ENCODE data around the gene COX7A2. TPM values are rescaled to one million over a fixed set of nuclear protein-coding genes. Genes with fewer than 3 reads are reported as not detected.

Gene COX7A2
- total RNA-seq, 1 donor from 2014 or later: 360 TPM

DNA sequence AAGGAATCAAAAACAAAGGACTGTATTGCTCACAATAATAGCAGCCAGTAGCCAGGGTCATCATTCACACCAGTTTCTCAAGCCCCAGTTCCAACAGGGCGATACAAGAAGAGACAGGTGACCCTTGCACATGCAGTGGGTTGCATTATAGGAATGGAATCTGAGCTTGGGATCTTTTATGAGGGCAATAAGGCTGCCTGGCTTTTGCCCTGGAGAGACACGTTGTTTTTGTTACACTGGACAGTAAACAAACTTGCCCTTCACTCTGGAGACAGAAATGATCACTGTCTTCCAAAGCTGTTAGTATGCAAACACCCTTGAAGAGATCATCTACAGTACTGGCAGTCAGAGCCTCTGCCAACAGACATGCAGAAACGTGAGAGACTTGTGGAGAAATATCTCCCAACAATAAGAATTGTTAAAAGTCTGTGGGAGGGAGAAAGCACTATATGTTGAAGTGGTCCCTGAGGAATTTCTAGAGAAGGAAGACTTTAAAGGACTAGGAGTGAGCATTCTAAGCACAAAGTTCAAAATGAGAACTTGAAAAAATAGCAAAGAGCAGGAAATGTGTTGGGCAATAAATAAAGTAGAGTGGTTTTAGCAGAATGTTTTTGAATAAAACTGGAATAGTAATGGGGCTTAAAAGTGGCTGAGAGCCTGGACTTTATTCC lies 31.5 kb downstream of the COX7A2 start:
- TF ChIP-seq, protein P1, sequence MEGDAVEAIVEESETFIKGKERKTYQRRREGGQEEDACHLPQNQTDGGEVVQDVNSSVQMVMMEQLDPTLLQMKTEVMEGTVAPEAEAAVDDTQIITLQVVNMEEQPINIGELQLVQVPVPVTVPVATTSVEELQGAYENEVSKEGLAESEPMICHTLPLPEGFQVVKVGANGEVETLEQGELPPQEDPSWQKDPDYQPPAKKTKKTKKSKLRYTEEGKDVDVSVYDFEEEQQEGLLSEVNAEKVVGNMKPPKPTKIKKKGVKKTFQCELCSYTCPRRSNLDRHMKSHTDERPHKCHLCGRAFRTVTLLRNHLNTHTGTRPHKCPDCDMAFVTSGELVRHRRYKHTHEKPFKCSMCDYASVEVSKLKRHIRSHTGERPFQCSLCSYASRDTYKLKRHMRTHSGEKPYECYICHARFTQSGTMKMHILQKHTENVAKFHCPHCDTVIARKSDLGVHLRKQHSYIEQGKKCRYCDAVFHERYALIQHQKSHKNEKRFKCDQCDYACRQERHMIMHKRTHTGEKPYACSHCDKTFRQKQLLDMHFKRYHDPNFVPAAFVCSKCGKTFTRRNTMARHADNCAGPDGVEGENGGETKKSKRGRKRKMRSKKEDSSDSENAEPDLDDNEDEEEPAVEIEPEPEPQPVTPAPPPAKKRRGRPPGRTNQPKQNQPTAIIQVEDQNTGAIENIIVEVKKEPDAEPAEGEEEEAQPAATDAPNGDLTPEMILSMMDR (IDR thresholded peaks at IDR 0.05): no peak
- Histone ChIP-seq H3K36me3 (no peaks in the 10 kb centered on the region), H3K4me1 (peaks cover 0 to 15% of the 10 kb centered on the region in 2 donors), H3K4me3 (no peak overlapping the region), H3K9me3 (no peaks in the 10 kb centered on the region), H3K27me3 (no peaks in the 10 kb centered on the region), H3K27ac (no peak overlapping the region)
- no peak for DNase-seq (ENCODE audit: low spot score in 2 of 2)
- intact Hi-C loops (cut with DNase I): loop anchor here (2.0 kb wide), 2 partner anchors 19 to 1473 kb away; no protein-coding TSS in a partner anchor

DNA sequence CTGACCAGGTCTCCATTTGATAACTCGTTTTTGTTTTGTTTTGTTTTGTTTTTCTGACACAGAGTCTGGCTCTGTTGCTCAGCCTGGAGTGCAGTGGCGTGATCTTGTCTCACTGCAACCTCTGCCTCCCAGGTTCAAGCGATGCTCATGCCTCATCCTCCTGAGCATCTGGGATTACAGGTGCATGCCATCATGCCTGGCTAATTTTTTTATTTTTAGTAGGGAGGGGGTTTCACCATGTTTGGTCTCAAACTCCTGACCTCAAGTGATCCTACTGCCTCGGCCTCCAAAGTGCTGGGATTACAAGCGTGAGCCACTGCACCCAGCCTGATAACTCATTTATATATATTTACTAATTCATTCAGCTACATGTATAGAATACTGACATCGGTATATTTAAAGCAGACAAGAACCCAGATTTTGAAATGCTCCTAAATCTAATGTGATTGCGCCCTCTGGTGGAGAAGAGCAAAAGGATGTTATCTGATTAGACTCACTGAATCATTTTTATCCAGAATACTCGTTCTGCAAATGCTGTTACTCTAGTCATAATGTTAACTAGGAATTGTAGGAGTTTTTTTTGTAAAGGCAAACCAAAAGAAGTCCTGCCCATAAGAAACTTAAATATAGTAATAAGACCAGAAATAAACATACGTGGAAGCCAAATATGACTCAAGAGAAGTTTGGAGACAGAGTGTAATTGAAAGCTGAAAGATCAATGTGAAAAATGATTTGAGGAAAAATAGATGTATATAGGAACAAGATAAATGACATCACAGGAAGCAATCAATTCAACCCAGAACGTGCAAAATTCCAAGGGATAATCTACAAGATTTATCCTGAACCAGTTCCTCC lies 32.5 kb downstream of the COX7A2 start:
- H3K4me1 ChIP-seq: peaks cover 0 to 15% of the 10 kb centered on the region in 2 donors
- no peak overlapping the region for H3K4me3 ChIP-seq
- no peak overlapping the region for H3K27ac ChIP-seq
- intact Hi-C loops (cut with DNase I): loop anchor here (2.0 kb wide), 1 partner anchor 1472 kb away; no protein-coding TSS in a partner anchor
- no peaks in the 10 kb centered on the region for H3K36me3 ChIP-seq
- no peaks in the 10 kb centered on the region for H3K9me3 ChIP-seq
- TF ChIP-seq, protein P1 (IDR thresholded peaks at IDR 0.05): peak; percentile 55 to 82 (median 78)
- H3K27me3 ChIP-seq: no peaks in the 10 kb centered on the region
- DNase-seq (ENCODE audit: low spot score in 2 of 2): peak in 1 of 2 donors; percentile 69

GRCh38 chr6:75209184-75209723 lies 34.3 kb downstream of the COX7A2 start:
- H3K4me3 ChIP-seq: no peak overlapping the region
- no peaks in the 10 kb centered on the region for H3K36me3 ChIP-seq
- H3K27me3 ChIP-seq: no peaks in the 10 kb centered on the region
- intact Hi-C loops (cut with DNase I): loop anchor here (2.0 to 10.0 kb wide), 10 partner anchors 277 to 1684 kb away; partner anchors contain the start of genes EEF1A1 and SLC17A5
- TF ChIP-seq, protein P1 (IDR thresholded peaks at IDR 0.05): no peak
- no peak for DNase-seq (ENCODE audit: low spot score in 2 of 2)
- H3K27ac ChIP-seq: no peak overlapping the region
- no peaks in the 10 kb centered on the region for H3K9me3 ChIP-seq
- peaks cover 7 to 15% of the 10 kb centered on the region in 2 donors for H3K4me1 ChIP-seq

DNA sequence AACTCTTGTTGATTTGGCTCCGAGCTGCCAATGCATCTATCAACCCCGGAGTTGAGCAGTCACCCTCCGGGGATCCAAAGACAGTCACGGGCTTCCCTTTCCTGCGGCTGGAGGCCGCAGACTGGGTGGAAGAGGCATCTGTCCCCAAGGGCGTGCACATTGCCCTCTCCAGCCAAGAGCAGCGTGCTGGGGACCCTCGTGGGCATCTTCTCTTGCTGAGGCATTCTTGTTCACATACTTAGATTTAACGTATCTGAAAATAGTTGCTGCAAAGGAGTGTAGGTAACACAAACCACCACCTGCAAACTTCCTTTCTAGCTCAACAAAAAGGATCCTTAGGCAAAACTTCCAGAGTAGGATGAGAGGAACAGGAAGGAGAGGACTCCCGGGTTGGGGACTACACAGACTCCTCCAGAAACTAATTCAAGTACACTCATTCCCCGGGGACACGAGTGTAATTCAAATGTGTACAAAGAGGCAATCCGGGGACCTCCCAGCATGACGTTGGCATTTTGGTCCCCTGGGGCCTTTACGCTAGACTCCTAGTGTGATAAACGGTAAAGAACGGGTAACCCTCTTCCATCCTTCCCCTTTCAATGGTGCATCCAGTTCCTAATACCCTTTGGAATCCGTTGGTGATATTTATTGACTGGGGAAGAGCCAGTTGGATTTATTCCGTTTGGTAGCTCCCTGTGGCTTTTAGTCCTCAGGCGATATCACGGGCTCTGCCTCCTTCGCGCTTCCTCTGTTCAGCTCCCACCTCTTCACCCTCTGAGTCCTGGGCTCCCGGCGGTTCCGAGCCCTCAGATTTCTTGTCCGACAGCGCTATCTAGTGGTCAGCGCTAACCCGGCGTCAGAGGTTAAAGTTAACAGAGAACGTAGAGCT lies 35.1 kb downstream of the COX7A2 start:
- Histone ChIP-seq H3K27me3 (no peaks in the 10 kb centered on the region), H3K4me1 (peaks cover 7 to 19% of the 10 kb centered on the region in 2 donors), H3K9me3 (no peaks in the 10 kb centered on the region), H3K36me3 (no peaks in the 10 kb centered on the region), H3K4me3 (peak overlapping the region; percentile 41 to 56), H3K27ac (peak overlapping the region; percentile 64 to 68)
- TF ChIP-seq, protein P1 (IDR thresholded peaks at IDR 0.05): peak; percentile 78 to 87 (median 84)
- peak; percentile 35 to 94 for DNase-seq (ENCODE audit: low spot score in 2 of 2)
- intact Hi-C loops (cut with DNase I): loop anchor here (2.0 to 10.0 kb wide), 10 partner anchors 276 to 1684 kb away; partner anchors contain the start of genes EEF1A1 and SLC17A5
